ENCODE measurements around the gene RIMBP2.

The RIMBP2 gene

DNA sequence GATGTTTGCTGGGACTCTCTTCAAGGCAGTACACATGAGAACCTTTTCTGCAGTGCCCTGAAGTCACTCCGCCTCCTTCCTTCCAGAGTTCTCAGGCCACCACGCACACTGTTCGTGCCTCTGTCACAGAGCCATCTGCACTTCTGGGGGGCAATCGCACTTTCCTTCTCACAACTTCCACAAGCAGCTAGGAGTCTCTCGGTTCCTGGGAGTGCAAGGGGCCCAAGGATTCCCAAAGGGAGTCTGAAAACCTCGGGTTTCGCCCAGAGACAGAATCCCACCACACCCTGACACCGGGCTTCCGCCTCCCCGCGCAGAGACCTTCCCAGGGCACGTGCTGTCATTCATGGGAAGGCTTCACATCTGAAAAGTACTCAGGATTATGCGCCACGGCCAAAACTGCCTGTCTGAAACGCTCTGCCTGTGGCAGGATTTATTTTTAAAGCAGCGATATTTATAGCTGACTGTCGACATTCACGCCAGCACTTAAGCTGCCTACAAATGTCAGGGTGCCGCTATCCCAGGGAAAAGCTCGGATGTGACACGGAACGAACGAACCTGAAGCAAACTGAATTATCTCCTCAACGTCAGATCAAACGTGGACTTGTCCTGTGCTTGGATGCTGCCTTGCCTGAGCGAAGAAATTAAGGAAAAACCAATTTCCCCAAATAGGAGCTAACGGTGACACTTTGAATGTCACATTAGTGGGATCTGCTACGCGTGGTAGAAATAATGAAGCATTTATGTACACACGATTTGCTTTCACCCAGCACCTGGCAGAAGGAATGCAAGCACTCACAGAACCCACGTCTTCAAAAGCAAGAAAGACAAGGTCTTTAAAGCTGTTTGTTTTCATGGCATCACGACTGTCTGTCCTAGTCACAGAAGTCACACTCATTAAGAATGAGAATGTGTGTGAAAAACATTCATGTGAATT is 224.4 kb downstream of the RIMBP2 start:
- no peak for DNase-seq (ENCODE audit: low read depth in 2 of 3, low spot score in 2 of 3)

DNA sequence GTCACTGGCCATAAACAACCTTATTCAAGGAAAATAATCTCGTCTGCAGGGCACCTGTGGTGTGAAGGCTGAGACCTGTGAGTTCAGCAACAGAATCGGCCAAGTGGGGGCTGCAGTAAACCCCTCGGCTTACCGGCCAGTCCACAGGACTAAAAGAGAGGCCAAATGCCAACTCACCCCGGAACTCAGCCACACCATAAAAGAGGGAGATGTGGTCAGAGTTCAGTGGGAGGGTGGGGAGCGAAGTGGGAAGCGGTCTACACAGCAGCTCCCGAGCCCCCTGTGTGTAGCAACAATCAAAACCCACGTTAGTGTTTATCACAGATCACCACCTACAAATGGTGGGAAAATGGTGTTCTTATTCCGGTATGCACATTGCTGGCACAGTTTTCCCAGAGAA is 225.4 kb downstream of the RIMBP2 start:
- no peak for DNase-seq (ENCODE audit: low read depth in 2 of 3, low spot score in 2 of 3)

DNA sequence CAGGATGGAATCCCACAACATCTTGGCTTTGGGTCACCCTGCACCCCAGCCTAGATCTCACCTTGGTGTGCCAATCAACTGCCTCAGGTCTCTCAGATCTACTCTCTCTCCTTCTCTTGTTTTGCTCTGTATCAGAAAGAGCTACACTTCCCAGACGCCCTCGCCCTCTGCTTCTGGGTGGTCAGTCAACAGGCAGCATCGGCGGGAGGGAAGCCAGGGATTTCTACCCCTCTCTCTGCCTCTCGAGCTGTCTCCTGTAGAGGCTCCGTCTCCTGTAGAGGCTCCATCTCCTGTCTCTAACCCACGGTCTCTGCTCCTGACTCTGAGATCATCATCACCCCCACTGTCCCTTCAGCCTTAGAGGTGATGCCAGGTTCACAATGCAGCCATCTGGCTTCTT is 226.8 kb downstream of the RIMBP2 start:
- DNase-seq (ENCODE audit: low read depth in 2 of 3, low spot score in 2 of 3): no peak

DNA sequence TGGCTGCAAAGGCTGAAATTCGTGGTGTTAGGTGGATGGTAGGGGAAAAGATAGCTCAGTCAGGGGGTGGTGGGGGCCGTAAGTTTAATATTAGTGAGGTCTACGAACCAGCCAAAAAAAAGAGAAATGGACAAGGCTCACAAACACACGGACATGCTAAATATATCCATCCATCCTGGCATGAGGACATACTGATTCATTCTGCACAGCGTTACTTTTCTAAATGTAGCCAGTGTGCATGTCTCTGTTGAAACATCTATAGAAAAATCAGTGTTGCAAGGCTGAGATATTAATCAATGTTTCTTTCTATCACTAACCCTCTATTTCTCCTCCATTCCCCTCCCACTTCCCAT is 227.8 kb downstream of the RIMBP2 start:
- DNase-seq (ENCODE audit: low read depth in 2 of 3, low spot score in 2 of 3): no peak

DNA sequence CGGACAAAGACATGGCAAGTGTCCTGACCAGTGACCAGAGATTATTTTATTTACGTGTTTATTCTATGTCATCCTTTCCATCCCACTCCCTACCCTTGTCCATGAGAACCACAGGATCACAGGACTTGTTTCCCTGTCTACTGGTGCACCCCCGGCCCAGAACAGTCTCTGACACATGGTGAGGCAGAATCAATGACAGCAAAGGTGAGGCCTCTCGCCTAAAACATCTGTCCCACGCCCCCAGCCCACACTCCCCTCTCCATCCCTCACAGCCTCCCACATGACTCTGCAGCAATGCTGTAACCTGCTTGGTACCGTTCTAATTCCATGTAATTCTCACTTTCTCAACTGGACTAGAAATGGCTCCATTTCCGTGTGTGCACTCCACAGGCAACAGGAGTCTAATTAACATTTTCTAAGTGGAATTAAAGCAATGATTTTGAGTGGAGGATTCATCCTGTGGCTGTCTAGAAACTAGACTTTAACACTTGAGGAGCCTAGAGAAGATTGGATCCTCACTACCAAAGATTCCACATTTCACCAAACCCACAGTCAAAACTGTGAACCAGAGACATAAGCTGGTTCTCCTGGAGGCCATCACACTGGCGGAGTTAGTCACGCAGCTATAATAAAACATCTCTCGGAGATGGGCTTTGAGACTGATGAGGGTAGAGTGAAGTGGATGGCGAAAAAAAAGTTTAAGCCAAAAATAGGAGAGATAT is 228.3 kb downstream of the RIMBP2 start:
- no peak for DNase-seq (ENCODE audit: low read depth in 2 of 3, low spot score in 2 of 3)

DNA sequence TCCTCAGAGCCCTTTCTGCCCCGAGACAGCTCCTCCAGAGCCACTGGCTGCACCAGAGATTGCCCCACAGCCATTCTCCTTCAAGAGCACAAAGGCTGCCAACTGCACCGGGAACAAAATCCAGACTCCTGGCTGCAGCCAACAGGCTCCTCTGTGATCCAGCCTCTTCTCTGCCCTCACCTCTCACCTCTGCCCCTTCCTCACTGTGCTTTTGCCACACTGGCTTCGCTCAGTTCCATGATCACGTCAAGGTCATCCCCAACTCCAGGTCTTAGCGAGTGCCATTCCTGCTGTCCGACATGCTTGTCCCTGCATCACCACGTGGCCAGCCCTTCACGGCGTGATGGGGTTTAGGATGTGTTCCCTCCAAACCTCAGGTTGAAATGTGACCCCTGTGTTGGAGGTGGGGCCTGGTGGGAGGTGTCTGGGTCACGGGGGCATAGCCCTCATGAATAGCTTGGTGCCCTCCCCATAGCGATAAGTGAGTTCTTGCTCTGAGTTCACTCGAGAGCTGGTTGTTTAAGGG is 229.1 kb downstream of the RIMBP2 start:
- no peak for DNase-seq (ENCODE audit: low read depth in 2 of 3, low spot score in 2 of 3)

DNA sequence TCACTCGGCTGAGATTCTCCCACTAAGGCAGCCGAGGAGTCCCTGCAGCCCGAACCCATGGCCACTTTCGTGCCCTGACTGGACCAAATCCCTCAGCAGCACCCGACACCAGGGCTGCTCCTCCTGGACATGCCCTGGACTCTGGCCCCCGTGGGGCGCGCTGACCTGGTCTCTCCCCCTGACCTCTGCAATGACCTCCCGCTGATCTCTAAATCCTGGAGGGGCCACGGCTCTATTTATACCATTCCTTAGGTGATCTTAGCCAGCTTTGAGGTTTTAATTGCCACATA is 230.0 kb downstream of the RIMBP2 start:
- DNase-seq (ENCODE audit: low read depth in 2 of 3, low spot score in 2 of 3): no peak

DNA sequence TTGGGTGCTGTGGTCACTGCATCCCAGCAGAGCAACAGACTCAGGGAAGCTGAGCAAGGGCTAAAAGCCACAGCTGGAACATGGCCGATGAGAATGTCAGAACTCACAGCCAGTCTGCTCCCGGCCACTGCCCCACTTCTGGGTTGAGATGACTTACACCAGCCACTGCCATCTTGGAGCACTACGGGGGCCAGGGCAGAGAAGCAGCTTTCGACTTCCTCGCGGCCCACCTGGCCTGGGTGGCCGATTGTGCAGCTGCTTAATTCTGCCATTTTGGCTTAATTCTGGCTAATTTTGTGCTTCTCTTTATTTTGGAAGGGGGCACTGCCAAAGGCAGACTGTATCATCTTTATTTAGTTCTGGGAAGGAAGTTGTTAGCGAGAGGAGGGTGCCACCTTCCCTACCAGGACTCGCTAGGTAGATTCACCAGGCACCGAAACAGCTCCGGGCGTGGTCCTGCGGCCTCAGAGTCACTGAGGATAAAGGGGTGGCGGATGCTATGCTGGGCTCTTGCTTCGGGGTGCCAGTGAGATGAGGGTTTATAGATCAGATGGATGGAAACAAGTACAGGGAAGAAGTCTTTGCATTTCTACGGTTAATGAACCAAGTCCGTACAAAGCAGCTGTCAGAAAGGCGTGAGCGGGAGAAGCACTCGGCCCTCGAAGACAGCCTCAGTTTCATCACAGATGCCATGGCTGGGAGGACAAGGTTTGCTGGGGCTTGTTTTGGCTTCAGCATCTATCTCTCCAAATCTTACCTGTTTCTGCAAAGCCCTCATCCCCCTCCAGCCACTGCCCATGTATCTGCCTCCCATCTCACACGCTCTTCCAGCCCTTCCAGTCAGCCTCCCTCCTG is 230.6 kb downstream of the RIMBP2 start:
- DNase-seq (ENCODE audit: low read depth in 2 of 3, low spot score in 2 of 3): no peak

DNA sequence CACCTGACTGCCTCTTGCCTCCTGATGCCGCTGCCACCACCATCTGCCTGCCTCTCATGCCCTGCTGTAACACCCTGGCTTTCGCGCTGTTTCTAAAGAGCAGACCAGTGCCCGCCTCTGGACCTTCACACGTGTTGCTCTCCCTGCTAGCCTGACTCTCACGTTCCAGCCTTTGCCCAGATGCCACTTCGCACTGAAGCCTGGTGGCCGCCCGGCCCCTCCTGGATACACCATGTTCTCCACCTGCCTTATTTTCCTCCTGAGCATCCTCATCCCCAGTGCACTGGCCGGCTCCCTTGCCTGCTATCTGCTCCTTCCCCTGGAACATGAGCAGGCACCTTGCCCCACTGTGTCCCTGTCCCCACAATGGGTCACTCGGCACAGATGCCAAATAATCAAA is 231.9 kb downstream of the RIMBP2 start:
- DNase-seq (ENCODE audit: low read depth in 2 of 3, low spot score in 2 of 3): no peak

DNA sequence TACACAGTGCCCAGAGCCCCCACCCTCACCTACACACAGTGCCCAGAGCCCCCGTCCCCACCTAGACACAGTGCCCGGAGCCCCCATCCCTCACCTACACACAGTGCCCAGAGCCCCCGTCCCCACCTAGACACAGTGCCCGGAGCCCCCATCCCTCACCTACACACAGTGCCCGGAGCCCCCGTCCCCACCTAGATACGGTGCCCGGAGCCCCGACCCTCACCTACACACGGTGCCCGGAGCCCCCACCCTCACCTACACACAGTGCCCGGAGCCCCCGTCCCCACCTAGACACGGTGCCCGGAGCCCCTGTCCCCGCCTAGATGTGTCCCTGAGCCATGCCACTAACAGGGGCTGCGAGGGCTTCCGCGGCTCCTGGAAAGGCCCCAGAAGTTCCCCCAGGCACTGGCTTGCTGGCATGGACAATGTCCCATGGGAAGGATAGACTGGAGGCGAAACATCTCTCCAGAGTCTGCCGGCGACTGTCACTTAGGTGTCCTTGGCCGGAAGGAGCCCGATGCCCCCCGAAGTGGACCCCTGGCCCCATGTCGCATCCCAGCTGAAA is 232.4 kb downstream of the RIMBP2 start:
- DNase-seq (ENCODE audit: low read depth in 2 of 3, low spot score in 2 of 3): no peak

DNA sequence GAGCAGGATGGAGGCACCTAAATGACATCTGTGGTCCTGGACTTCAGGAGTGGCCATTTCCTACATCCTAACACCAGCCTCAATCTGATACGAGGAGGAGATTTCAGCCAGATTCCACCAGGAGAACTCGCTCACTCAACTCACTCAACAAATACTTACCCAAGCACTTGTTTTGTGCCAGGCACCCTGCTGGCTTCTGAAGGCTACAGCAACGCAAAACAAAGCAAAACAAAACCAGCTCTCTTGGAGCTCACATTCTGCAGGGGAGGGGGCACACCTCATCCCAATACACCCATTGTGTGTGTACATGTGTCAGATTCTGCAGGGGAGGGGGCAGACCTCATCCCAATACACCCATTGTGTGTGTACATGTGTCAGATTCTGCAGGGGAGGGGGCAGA is 233.7 kb downstream of the RIMBP2 start:
- no peak for DNase-seq (ENCODE audit: low read depth in 2 of 3, low spot score in 2 of 3)

DNA sequence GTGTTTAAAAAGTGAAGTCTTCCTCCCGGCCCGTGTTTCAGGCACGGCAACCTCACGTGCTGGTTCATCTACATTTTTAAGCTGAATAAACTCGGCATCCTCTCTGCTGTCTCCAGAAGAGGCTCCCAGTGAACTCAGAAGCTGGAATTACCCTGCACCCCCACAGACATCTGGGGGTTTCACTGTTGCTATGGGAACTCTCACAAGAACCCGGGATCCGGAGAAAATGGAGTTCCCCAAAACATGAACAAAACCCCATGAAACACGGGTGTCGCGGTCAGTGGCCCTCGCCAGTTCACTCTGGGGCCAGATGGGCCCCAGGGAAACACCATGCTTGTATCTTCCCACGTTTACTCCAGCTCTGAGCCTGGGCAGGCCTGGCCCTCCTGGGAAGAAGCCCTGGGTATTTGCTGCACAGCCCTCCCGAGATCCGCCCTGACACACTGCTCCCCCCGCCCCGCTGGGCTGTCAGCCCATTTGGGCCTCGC is 234.7 kb downstream of the RIMBP2 start:
- no peak for DNase-seq (ENCODE audit: low read depth in 2 of 3, low spot score in 2 of 3)

DNA sequence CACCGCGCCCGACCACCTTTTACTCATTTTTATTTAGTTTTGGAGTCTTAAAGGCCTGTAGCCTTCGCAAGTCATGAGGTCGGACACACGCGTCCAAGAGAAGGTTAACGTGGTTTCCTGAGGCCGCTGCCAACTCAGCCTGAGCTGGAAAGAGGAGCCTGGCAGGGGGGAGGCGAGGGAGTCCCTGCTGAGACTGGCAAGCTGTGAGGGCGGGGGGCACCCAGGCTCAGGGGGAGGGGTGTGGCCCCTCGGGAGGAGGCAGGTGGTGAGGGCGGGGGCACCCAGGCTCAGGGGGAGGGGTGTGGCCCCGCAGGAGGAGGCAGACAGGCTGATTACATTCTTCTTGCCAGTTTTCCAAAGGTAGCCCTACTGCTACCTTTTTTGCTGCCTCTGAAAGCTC is 235.2 kb downstream of the RIMBP2 start:
- no peak for DNase-seq (ENCODE audit: low read depth in 2 of 3, low spot score in 2 of 3)

DNA sequence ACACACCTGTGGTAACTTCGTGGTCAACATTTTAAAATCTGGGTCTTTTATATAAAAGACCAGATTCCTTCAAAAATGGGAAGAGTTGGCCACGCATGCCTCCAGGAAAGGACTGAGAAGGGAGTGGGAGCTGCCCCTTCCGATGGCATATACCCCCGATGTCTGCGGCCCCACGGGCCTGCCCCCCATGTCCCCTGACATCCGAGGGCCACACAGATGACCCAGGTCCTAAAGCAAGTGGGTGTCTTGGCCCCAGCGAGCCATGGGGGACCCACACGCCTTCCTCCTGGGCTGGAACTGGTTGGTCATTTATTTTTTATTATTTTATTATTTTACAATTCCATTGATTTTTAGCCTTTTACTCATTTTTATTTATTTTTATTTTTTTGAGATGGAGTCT is 235.9 kb downstream of the RIMBP2 start:
- no peak for DNase-seq (ENCODE audit: low read depth in 2 of 3, low spot score in 2 of 3)

DNA sequence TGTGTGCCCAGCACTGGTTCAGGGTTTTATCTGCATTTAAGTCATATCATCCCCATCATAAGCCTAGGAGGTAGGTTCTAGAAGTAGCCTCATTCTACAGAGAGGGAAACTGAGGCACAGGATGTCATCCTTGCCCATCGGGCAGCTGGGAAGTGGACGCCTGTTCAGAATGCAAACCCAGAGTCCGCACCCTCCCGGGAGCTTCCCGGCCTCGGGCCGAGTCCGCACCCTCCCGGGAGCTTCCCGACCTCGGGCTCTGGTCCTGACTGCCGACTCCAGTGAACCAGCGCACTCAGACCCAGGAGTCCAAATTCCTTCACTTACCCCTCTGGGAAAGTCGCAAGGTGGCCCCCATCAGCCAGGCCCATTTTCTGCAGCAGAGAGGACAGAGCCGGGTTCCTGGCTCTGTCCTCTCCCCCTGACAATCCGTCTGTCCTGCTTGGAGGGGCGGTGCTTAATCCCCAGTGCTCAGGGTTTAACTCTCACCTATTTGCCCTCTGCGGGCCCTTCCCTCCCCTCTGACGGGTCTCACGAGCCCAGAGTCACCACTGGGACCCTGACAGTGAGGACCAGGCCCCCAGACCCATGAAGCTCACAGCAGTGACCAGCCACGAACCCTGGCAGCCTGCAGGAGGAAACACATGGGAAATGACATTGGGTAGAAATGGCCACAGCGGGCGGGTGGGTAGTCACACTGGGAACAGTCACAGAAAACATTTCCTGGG is 236.5 kb downstream of the RIMBP2 start:
- no peak for DNase-seq (ENCODE audit: low read depth in 2 of 3, low spot score in 2 of 3)

DNA sequence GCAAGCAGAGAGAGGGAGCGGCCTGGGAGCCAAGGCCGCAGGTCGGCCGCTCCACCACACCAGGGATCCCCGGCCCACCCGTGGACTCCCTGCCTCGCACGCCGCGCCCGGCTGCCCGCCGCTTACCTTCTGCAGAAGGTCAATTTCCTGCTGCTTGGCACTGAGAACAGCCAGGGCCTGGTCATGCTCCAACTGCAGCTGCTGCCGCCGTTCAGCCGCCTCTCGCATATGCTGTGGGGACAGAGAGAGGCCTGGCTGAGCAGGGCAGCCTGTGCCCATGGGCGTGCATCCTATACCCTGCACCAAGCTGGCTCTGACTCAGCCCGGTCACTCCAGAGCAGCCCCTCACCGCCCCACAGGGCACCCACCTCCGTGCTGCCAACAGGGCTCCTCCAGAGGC is 237.3 kb downstream of the RIMBP2 start:
- DNase-seq (ENCODE audit: low read depth in 2 of 3, low spot score in 2 of 3): no peak

DNA sequence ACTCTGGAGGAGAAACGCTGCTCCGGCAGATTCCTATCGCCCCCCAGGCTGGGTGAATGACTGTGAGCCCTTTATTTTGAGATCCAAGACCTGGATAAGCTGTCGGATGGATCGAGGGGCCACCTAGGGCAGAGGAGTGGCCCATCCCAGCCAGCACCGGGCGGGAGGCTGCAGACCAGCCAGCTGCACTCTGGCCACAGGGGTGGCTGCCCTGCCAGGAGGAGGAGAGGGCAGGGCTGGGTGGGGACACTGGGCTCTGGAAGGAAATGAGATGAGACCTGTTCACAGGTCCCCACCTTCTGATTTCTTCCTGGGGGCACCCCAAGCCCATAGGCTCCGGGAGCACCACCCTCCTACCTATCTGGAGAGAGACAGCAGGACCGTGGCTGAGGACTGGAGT is 238.4 kb downstream of the RIMBP2 start:
- DNase-seq (ENCODE audit: low read depth in 2 of 3, low spot score in 2 of 3): no peak

DNA sequence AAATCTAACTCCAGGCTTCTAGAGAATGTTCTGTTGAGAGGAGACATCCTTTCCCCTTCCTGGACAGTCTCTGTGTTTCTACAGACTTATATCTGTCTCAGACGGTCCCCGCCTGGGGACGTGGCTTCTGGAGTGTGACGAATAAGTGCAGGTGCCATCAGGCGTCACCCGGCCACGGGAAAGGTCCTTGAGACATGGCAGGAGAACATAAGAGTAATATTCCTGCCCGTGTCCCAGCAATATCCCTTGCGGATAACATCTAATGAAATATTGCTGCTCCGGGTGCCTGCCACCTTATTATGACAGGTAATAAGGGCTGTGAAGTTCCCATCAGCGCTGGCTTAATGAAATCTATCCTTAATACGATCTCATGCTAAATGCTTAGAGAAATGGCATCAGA is 238.8 kb downstream of the RIMBP2 start:
- no peak for DNase-seq (ENCODE audit: low read depth in 2 of 3, low spot score in 2 of 3)

DNA sequence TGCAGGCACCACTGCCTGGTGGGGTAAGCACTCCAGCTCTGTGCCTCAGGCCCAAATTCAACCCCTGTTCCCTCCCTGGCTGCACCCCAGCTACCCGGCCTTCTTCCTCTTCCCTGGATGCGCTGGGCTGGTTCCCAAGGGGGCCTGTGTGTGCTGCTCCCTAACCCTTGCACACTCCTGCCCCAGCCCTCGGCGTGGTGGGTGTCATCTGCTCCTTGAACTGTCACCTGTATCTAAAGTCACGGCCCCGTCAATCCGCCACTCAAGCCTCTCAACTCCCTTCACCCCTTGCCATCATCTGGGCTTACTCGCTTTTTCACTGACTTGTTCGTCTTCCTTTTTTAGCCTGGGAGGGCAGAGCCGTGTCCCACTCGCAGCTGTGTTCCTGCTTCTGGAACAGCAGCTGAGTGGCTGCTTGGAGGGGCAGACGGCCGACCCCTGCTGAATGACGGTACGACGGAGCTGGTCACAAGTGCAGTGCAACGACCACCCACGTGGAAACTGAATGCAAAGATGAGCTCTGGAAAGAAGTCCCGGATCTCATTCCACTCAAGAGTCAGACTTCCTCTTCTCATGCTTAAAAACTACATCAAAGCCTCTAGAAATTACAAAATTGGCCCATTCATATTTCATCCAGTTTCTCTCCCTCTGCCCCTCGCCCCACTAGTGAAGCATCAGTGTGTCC is 239.5 kb downstream of the RIMBP2 start:
- no peak for DNase-seq (ENCODE audit: low read depth in 2 of 3, low spot score in 2 of 3)
